H1 (cell line): ENCODE measurements around the gene ASMT. TPM values are rescaled to one million over a fixed set of nuclear protein-coding genes. Genes with fewer than 3 reads are reported as not detected.

Source experiments
- BACH1 ChIP-seq: IDR thresholded peaks from 2 replicates; pipeline ENCODE4 v1.6.1; 2012; ENCODE audit warnings: low read length, improper control_type of control experiment
- MAFK ChIP-seq: IDR thresholded peaks from 2 replicates; pipeline ENCODE4 v1.6.1; 2012; ENCODE audit warnings: low read depth, mild to moderate bottlenecking, improper control_type of control experiment, low read length
- TAF1 ChIP-seq: IDR thresholded peaks from 2 replicates; pipeline ENCODE4 v1.6.1; 2011; ENCODE audit warnings: mild to moderate bottlenecking, low read depth, low read length
- polyA plus RNA-seq, 7 experiments: library from polyadenylated mRNA; depleted of rRNA in 3 of 7; stranded (reverse) in 5 of 7; unstranded in 2 of 7; fragments of >200 nt in 5 of 7; fragments of 200-250 nt in 2 of 7; gene quantifications; 1 replicate in 5 of 7; 2 replicates in 1 of 7; 4 replicates in 1 of 7; pipeline versions ENCODE4 v1.2.1 to v1.2.3, GENCODE V29; 2011 to 2013; ENCODE audit warnings: missing spikeins in 2 of 7, mixed read lengths in 2 of 7
- total RNA-seq: library from RNA; stranded (reverse); fragmentation: NEBNext Ultra II Directional; extraction: Animal tissue kit (Norgen Biotek cat#: 25700); gene quantifications from 2 replicates; pipeline ENCODE4 v1.2.1, GENCODE V29; 2021

ASMT gene
- total and polyA plus RNA-seq, 2 of the 8 experiments (the other 6 are each of a cell fraction or from before 2014, with no cell fraction given), result 1.5 to 3.1 TPM

GRCh38 chrX:1686642-1687041 is 71.8 kb downstream of the ASMT start (continued):
- TF ChIP-seq TAF1, result no peak
- no peak for TF ChIP-seq BACH1
- no peak for TF ChIP-seq MAFK
- TF ChIP-seq, all 59 proteins: peak for 0

Other genes starting within 250 kb of the ASMT start
- 487 and 514 TPM in 2 replicates for gene SLC25A6, start 222.9 kb upstream of the ASMT start, total RNA-seq
- gene SLC25A6, start 222.9 kb upstream of the ASMT start, polyA plus RNA-seq (2011; rRNA removed), result 1,220 and 1,529 TPM in 2 replicates
- 75.4 and 81.4 TPM in 2 replicates for gene ASMTL, start 162.2 kb upstream of the ASMT start, total RNA-seq
- 75.6 and 130 TPM in 2 replicates for gene ASMTL, start 162.2 kb upstream of the ASMT start, polyA plus RNA-seq (2011; rRNA removed)
- 0.09 and 0.11 TPM in 2 replicates for gene P2RY8, start 77.9 kb upstream of the ASMT start, total RNA-seq
- 0.15 and 0.19 TPM in 2 replicates for gene P2RY8, start 77.9 kb upstream of the ASMT start, polyA plus RNA-seq (2011; rRNA removed)
- gene AKAP17A, start 23.5 kb upstream of the ASMT start, total RNA-seq, result 40.6 and 41.2 TPM in 2 replicates
- gene AKAP17A, start 23.5 kb upstream of the ASMT start, polyA plus RNA-seq (2011; rRNA removed), result 14.0 and 30.4 TPM in 2 replicates